SK-N-SH (cell line): ENCODE results near the gene NCKAP5L.

Experiments
- CTCF ChIP-seq: fragments of 200-600 bp; sonication (generic); IDR thresholded peaks from 2 replicates; pipeline ENCODE4 v1.6.1; 2017; ENCODE audit warnings: antibody characterized with exemption, mild to moderate bottlenecking, moderate library complexity
- GATA2 ChIP-seq: sonication (generic); formaldehyde crosslinking; IDR thresholded peaks from 2 replicates; pipeline ENCODE4 v1.5.0; 2020; ENCODE audit warnings: mild to moderate bottlenecking, missing genetic modification reagents
- IRF3 ChIP-seq: fragments of 150-350 bp; IDR thresholded peaks from 2 replicates; pipeline ENCODE4 v1.6.1; 2016; ENCODE audit warnings: mild to moderate bottlenecking, low read depth, low read length
- MAX ChIP-seq: IDR thresholded peaks from 2 replicates; pipeline ENCODE4 v1.4.0; 2012; ENCODE audit warnings: low read depth
- NFIC ChIP-seq: IDR thresholded peaks from 2 replicates; pipeline ENCODE4 v1.4.0; 2012; ENCODE audit warnings: borderline replicate concordance
- POLR2AphosphoS5 ChIP-seq: IDR thresholded peaks from 2 replicates; pipeline ENCODE4 v1.6.1; 2012; ENCODE audit warnings: low read depth, low read length
- USF1 ChIP-seq: IDR thresholded peaks from 2 replicates; pipeline ENCODE4 v1.4.0; 2012; ENCODE audit warnings: low read depth, borderline replicate concordance
- USF2 ChIP-seq: fragments of 150-350 bp; IDR thresholded peaks from 2 replicates; pipeline ENCODE4 v1.6.1; 2017; ENCODE audit warnings: antibody characterized with exemption, low read length, low read depth, borderline replicate concordance
- YY1 ChIP-seq: IDR thresholded peaks from 2 replicates; pipeline ENCODE4 v1.4.0; 2012; ENCODE audit warnings: low read depth, mild to moderate bottlenecking

GRCh38 chr12:49869816-49870500, 41.7 kb upstream of the NCKAP5L start:
- TF ChIP-seq CTCF (no peak), USF1 (no peak), POLR2AphosphoS5 (no peak), MAX (no peak), USF2 (no peak), YY1 (no peak), NFIC (no peak), GATA2 (CRISPR knock-in tag) (no peak), IRF3 (no peak)
